H1 (cell line): ENCODE results near the gene TRIM38. TPM values are rescaled to one million over a fixed set of nuclear protein-coding genes. Genes with fewer than 3 reads are reported as not detected.

Experiments
- CTCF ChIA-PET: fragments of 300-600 bp; sonication (Branson Sonifier 250); formaldehyde crosslinking; loops from one replicate; lab custom pipeline; 2021; ENCODE audit not compliant: partially characterized antibody; lab: Charles Lee
- POLR2A ChIA-PET: fragments of 300-600 bp; sonication (Branson Sonifier 250); formaldehyde crosslinking; loops from one replicate; lab custom pipeline; 2021; ENCODE audit warnings: inconsistent platforms; ENCODE audit not compliant: partially characterized antibody; lab: Charles Lee
- DNase-seq, 2 experiments: peaks; one replicate each; pipeline versions ENCODE4 v3.0.0 to v3.0.0-alpha.2; 2010 to 2022; ENCODE audit warnings: low spot score in 2 of 2, low read depth in 1 of 2, mixed read lengths in 1 of 2
- FAIRE-seq: peaks from 2 replicates; lab custom pipeline; 2011; peaks lifted over from hg19 to GRCh38; lab: Jason Lieb, UNC
- H2AFZ ChIP-seq: 2 replicates; pipeline ENCODE4 v1.8.1; 2012; ENCODE audit warnings: low read length, inconsistent platforms
- H2AK5ac ChIP-seq: 2 replicates; pipeline ENCODE4 v1.6.1; 2013; ENCODE audit warnings: low read depth, low read length
- H2BK120ac ChIP-seq: replicated peaks from 2 replicates; pipeline ENCODE3; 2013; ENCODE audit warnings: low read depth, low read length, inconsistent platforms
- H2BK12ac ChIP-seq: 2 replicates; pipeline ENCODE4 v1.6.1; 2013; ENCODE audit warnings: low read depth, low read length
- H2BK15ac ChIP-seq: 2 replicates; pipeline ENCODE4 v1.6.1; 2013; ENCODE audit warnings: low read length
- H2BK20ac ChIP-seq: 2 replicates; pipeline ENCODE4 v1.6.1; 2013; ENCODE audit warnings: low read length
- H2BK5ac ChIP-seq: 2 replicates; pipeline ENCODE4 v1.6.1; 2013; ENCODE audit warnings: low read depth, low read length
- H3K14ac ChIP-seq: 2 replicates; pipeline ENCODE4 v1.6.1; 2013; ENCODE audit warnings: inconsistent platforms; ENCODE audit not compliant: insufficient read length
- H3K18ac ChIP-seq: 2 replicates; pipeline ENCODE4 v1.6.1; 2013; ENCODE audit warnings: low read length; ENCODE audit errors: extremely low read depth
- H3K23ac ChIP-seq: 2 replicates; pipeline ENCODE4 v1.6.1; 2013; ENCODE audit warnings: inconsistent platforms; ENCODE audit not compliant: insufficient read length
- H3K23me2 ChIP-seq: 2 replicates; pipeline ENCODE4 v1.6.1; 2013; ENCODE audit warnings: low read depth, low read length
- H3K27ac ChIP-seq: 2 replicates; pipeline ENCODE4 v1.6.1; 2011; ENCODE audit warnings: low read depth, low read length, inconsistent platforms
- H3K27me3 ChIP-seq, 4 experiments: replicated peaks in 1 of 4; 1 replicate in 1 of 4; 2 replicates in 3 of 4; pipeline versions ENCODE4 v1.6.1 to v1.8.1; 2011 to 2013; ENCODE audit warnings: low read length in 3 of 4, mild to moderate bottlenecking in 3 of 4, inconsistent platforms in 2 of 4, mixed read lengths in 2 of 4, moderate library complexity in 1 of 4; ENCODE audit not compliant: control insufficient read depth in 3 of 4, insufficient read depth in 3 of 4; ENCODE audit errors: extremely low read depth in 1 of 4
- H3K36me3 ChIP-seq, 4 experiments: 2 replicates each; pipeline versions ENCODE4 v1.6.1 to v1.8.1; 2011 to 2013; ENCODE audit warnings: mild to moderate bottlenecking in 4 of 4, low read length in 3 of 4, moderate library complexity in 2 of 4, control low read depth in 1 of 4, inconsistent platforms in 1 of 4; ENCODE audit not compliant: insufficient read depth in 4 of 4, control insufficient read depth in 2 of 4
- H3K4ac ChIP-seq: replicated peaks from 2 replicates; pipeline ENCODE3; 2013; ENCODE audit warnings: low read length, low read depth, mixed read lengths, inconsistent platforms; ENCODE audit not compliant: insufficient read length
- H3K4me1 ChIP-seq, 4 experiments: replicated peaks in 1 of 4; 1 replicate in 1 of 4; 2 replicates in 3 of 4; pipeline versions ENCODE4 v1.6.1 to v1.8.1; 2011 to 2013; ENCODE audit warnings: low read length in 3 of 4, inconsistent platforms in 2 of 4, mixed read lengths in 1 of 4; ENCODE audit not compliant: insufficient read depth in 4 of 4, control insufficient read depth in 3 of 4
- H3K4me2 ChIP-seq, 2 experiments: 2 replicates each; pipeline versions ENCODE4 v1.6.1 to v1.8.1; 2011 to 2013; ENCODE audit warnings: low read depth in 2 of 2, low read length in 2 of 2, control low read depth in 1 of 2, inconsistent platforms in 1 of 2, mild to moderate bottlenecking in 1 of 2; ENCODE audit not compliant: insufficient read depth in 1 of 2
- H3K4me3 ChIP-seq, 4 experiments: fragments of 200-600, 300-600 bp in 1 of 4; sonication (generic), shearing (Covaris generic), sonication (Bioruptor Twin) in 1 of 4; 2 replicates each; pipeline versions ENCODE4 v1.5.1 to v1.8.1; 2011 to 2016; ENCODE audit warnings: low read length in 4 of 4, low read depth in 3 of 4, control low read depth in 2 of 4, inconsistent platforms in 2 of 4, mild to moderate bottlenecking in 2 of 4, mixed read lengths in 1 of 4, moderate library complexity in 1 of 4; ENCODE audit not compliant: insufficient read depth in 2 of 4; ENCODE audit errors: extremely low read depth in 1 of 4
- H3K56ac ChIP-seq: replicated peaks from 2 replicates; pipeline ENCODE3; 2013; ENCODE audit warnings: low read depth, mild to moderate bottlenecking, mixed read lengths, low read length, inconsistent platforms; ENCODE audit not compliant: insufficient read length
- H3K79me1 ChIP-seq: 2 replicates; pipeline ENCODE4 v1.6.1; 2013; ENCODE audit warnings: low read depth, low read length, control low read depth
- H3K79me2 ChIP-seq, 2 experiments: 2 replicates each; pipeline versions ENCODE4 v1.6.1 to v1.8.1; 2012 to 2013; ENCODE audit warnings: low read length in 2 of 2, mild to moderate bottlenecking in 2 of 2, inconsistent platforms in 1 of 2; ENCODE audit not compliant: insufficient read depth in 2 of 2, control insufficient read depth in 1 of 2
- H3K9ac ChIP-seq, 4 experiments: replicated peaks in 1 of 4; 1 replicate in 1 of 4; 2 replicates in 3 of 4; pipeline versions ENCODE4 v1.6.1 to v1.8.1; 2011 to 2013; ENCODE audit warnings: low read depth in 3 of 4, low read length in 3 of 4, control low read depth in 2 of 4, mild to moderate bottlenecking in 2 of 4, moderate library complexity in 2 of 4, inconsistent platforms in 1 of 4; ENCODE audit errors: extremely low read depth in 1 of 4
- H3K9me3 ChIP-seq, 2 experiments: 2 replicates each; pipeline versions ENCODE4 v1.6.1 to v1.8.1; 2012 to 2013; ENCODE audit warnings: mild to moderate bottlenecking in 2 of 2, moderate library complexity in 2 of 2, control low read depth in 1 of 2, inconsistent platforms in 1 of 2, low read depth in 1 of 2, low read length in 1 of 2, mixed read lengths in 1 of 2; ENCODE audit not compliant: insufficient read depth in 2 of 2
- H4K20me1 ChIP-seq, 2 experiments: replicated peaks in 1 of 2; 2 replicates each; pipeline versions ENCODE3 to v1.8.1; 2011 to 2013; ENCODE audit warnings: inconsistent platforms in 2 of 2, low read length in 2 of 2, mild to moderate bottlenecking in 1 of 2; ENCODE audit not compliant: insufficient read depth in 2 of 2, control insufficient read depth in 1 of 2
- H4K5ac ChIP-seq: 2 replicates; pipeline ENCODE4 v1.6.1; 2013; ENCODE audit warnings: low read length, low read depth, mixed read lengths, inconsistent platforms; ENCODE audit not compliant: insufficient read length
- H4K8ac ChIP-seq: 2 replicates; pipeline ENCODE4 v1.8.0; 2013; ENCODE audit warnings: mild to moderate bottlenecking, moderate library complexity, low read length, inconsistent platforms; ENCODE audit not compliant: insufficient read depth; ENCODE audit errors: extremely low read depth
- H4K91ac ChIP-seq: replicated peaks from 2 replicates; pipeline ENCODE3; 2013; ENCODE audit warnings: low read length, mixed read lengths, inconsistent platforms; ENCODE audit not compliant: insufficient read length
- ATF2 ChIP-seq: IDR thresholded peaks from 2 replicates; pipeline ENCODE4 v1.6.1; 2012; ENCODE audit warnings: low read length, inconsistent platforms
- ATF3 ChIP-seq: IDR thresholded peaks from 2 replicates; pipeline ENCODE4 v1.6.1; 2011; ENCODE audit warnings: low read depth, mild to moderate bottlenecking, low read length; ENCODE audit not compliant: insufficient read depth
- CTCF ChIP-seq, 3 experiments: IDR thresholded peaks; 1 replicate in 2 of 3; 2 replicates in 1 of 3; pipeline versions ENCODE4 v1.5.1 to v1.6.1; 2011; ENCODE audit warnings: low read length in 3 of 3, mild to moderate bottlenecking in 3 of 3, inconsistent platforms in 2 of 3, low read depth in 1 of 3, moderate library complexity in 1 of 3; ENCODE audit not compliant: insufficient read depth in 1 of 3; ENCODE audit errors: control extremely low read depth in 1 of 3
- POLR2AphosphoS5 ChIP-seq: IDR thresholded peaks from 2 replicates; pipeline ENCODE4 v1.6.1; 2011; ENCODE audit warnings: low read depth, low read length
- SIRT6 ChIP-seq: IDR thresholded peaks from one replicate; pipeline ENCODE4 v1.7.1; 2012; ENCODE audit warnings: low read length, inconsistent platforms
- TAF1 ChIP-seq: IDR thresholded peaks from 2 replicates; pipeline ENCODE4 v1.6.1; 2011; ENCODE audit warnings: mild to moderate bottlenecking, low read depth, low read length
- WGBS, 2 experiments: shearing (Covaris generic) in 1 of 2; methylation state at CpG; one replicate each; pipeline versions ENCODE4 v1.1.6 to v1.1.7; 2013 to 2015; ENCODE audit warnings: low lambda C conversion rate in 2 of 2, mixed read lengths in 2 of 2, inconsistent platforms in 1 of 2, low coverage in 1 of 2, missing lambda C conversion rate in 1 of 2; ENCODE audit not compliant: insufficient replicate concordance in 2 of 2, insufficient coverage in 1 of 2, insufficient read length in 1 of 2; ENCODE audit errors: extremely low coverage in 1 of 2, missing lambda C conversion rate in 1 of 2; 5-methylcytosine and 5-hydroxymethylcytosine counted together
- polyA plus RNA-seq, 7 experiments: library from polyadenylated mRNA; depleted of rRNA in 3 of 7; stranded (reverse) in 5 of 7; unstranded in 2 of 7; fragments of >200 nt in 5 of 7; fragments of 200-250 nt in 2 of 7; gene quantifications; 1 replicate in 5 of 7; 2 replicates in 1 of 7; 4 replicates in 1 of 7; pipeline versions ENCODE4 v1.2.1 to v1.2.3, GENCODE V29; 2011 to 2013; ENCODE audit warnings: missing spikeins in 2 of 7, mixed read lengths in 2 of 7
- total RNA-seq: library from RNA; stranded (reverse); fragmentation: NEBNext Ultra II Directional; extraction: Animal tissue kit (Norgen Biotek cat#: 25700); gene quantifications from 2 replicates; pipeline ENCODE4 v1.2.1, GENCODE V29; 2021

Gene TRIM38
- total and polyA plus RNA-seq, 2 of the 8 experiments (the other 6 are each of a cell fraction or from before 2014, with no cell fraction given): 0.43 to 0.56 TPM

GRCh38 chr6:26028746-26029569 lies 66.4 kb downstream of the TRIM38 start:
- Histone ChIP-seq H3K4me3 (peak overlapping the region in 2 of 4 experiments; percentile 14 to 95; a peak in 3 of 8 replicates), H2BK12ac (peak overlapping the region; percentile 80; the same call in 1 of the 2 replicates), H4K8ac (no peak overlapping the region), H2BK5ac (peak overlapping the region; percentile 49; the same call in 1 of the 2 replicates), H3K23me2 (peaks cover 17% of the 10 kb centered on the region), H3K27me3 (no peaks in the 10 kb centered on the region), H2AFZ (no peak overlapping the region), H2BK20ac (no peak overlapping the region), H3K18ac (peak overlapping the region; percentile 64), H3K27ac (peak overlapping the region; percentile 85), H2BK15ac (no peak overlapping the region), H2BK120ac (peak overlapping the region; percentile 92), H3K79me2 (no peaks in the 10 kb centered on the region), H3K4me1 (peaks cover 2 to 17% (median 9%) of the 10 kb centered on the region in 4 experiments; a peak in 5 of 7 replicates), H3K9me3 (no peaks in the 10 kb centered on the region), H3K36me3 (no peaks in the 10 kb centered on the region), H3K4me2 (peak overlapping the region; percentile 51 to 81), H3K4ac (peak overlapping the region; percentile 11), H4K5ac (peak overlapping the region; percentile 12), H3K56ac (peak overlapping the region; percentile 56), H3K9ac (peak overlapping the region; percentile 49 to 56 (median 54); a peak in 6 of 7 replicates), H2AK5ac (no peak overlapping the region), H4K91ac (peak overlapping the region; percentile 62), H3K79me1 (no peaks in the 10 kb centered on the region), H3K23ac (no peak overlapping the region), H3K14ac (peak overlapping the region; percentile 6), H4K20me1 (peaks cover 0 to 5% of the 10 kb centered on the region in 2 experiments)
- DNase-seq (peak in 1 of 2 experiments; percentile 61), FAIRE-seq (no peak)
- CTCF ChIA-PET: interaction anchor here (0.9 to 1.6 kb wide), 3 partner anchors 9 to 20 kb away, joined by 3 to 4 read pairs (median 3); a partner anchor contains a TSS
- 15% methylated on average over 10 of the region's 10 CpGs; no CpG with 5 or more reads in 1 of the 2 experiments for WGBS, 2 experiments
- POLR2A ChIA-PET: interaction anchor here (0.8 to 43.5 kb wide), 31 partner anchors 4 to 1865 kb away, joined by 3 to 1982 read pairs (median 40); partner anchors contain the start of gene HFE
- TF ChIP-seq SIRT6: no peak
- TF ChIP-seq ATF2: no peak
- TF ChIP-seq ATF3: no peak
- TF ChIP-seq TAF1: peak; percentile 62; the same call in 1 of the 2 replicates
- TF ChIP-seq CTCF (IDR thresholded peaks at IDR 0.05; ENCODE audit: control extremely low read depth in 1 of 3, insufficient read depth in 1 of 3, low read depth in 1 of 3, low read length in 3 of 3): no peak
- TF ChIP-seq POLR2AphosphoS5: peak; percentile 93
